Motor neuron (in vitro differentiated cells): Measurements from ENCODE around the gene ALX4. TPM values are rescaled to one million over a fixed set of nuclear protein-coding genes. Genes with fewer than 3 reads are reported as not detected.

Experiments used
- ATAC-seq, 8 experiments: fragments of 200-7000 bp; cut with Tn5 transposase; replicated peaks in 6 of 8; 2 replicates each; pipeline ENCODE4 v1.8.0; 2021; ENCODE audit warnings: mild to moderate bottlenecking in 8 of 8, moderate library complexity in 8 of 8
- H3K27ac ChIP-seq, 2 donors: fragments of 250-450 bp; sonication (Bioruptor Pico); 2 replicates each; pipeline ENCODE4 v1.9.0; 2021; ENCODE audit warnings: antibody characterized with exemption in 2 of 2, mild to moderate bottlenecking in 2 of 2, moderate library complexity in 1 of 2
- H3K4me1 ChIP-seq, 2 donors: fragments of 250-450 bp; sonication (Bioruptor Pico); replicated peaks in 1 of 2; 2 replicates each; pipeline ENCODE4 v1.6.1; 2021; ENCODE audit warnings: antibody characterized with exemption in 2 of 2, mild to moderate bottlenecking in 2 of 2, moderate library complexity in 1 of 2
- H3K4me3 ChIP-seq, 5 donors: fragments of 250-450 bp; sonication (Bioruptor Pico); 2 replicates each; pipeline ENCODE4 v1.9.0; 2021; ENCODE audit warnings: antibody characterized with exemption in 5 of 5, mild to moderate bottlenecking in 5 of 5, moderate library complexity in 4 of 5
- WGBS, 10 experiments: fragments of 450-650 bp; shearing (Covaris generic); methylation state at CpG; one replicate each; pipeline ENCODE4 v1.0.0; 2022; 5-methylcytosine and 5-hydroxymethylcytosine counted together
- in situ Hi-C, 9 experiments: fragments of 400-800 bp; cut with MboI; loops; one replicate each; pipeline ENCODE4 v1.15.0; 2021; ENCODE audit warnings: low sequenced_read_pairs in 9 of 9, low pct_unique_long_range_greater_than_20kb in 2 of 9; ENCODE audit not compliant: unreplicated experiment in 9 of 9
- total RNA-seq, 8 experiments: library from RNA; unstranded; fragments of 300-600 nt; gene quantifications; 2 replicates each; pipeline versions ENCODE4 v1.2.3 to v1.2.4, GENCODE V29; 2022

The ALX4 gene
- total RNA-seq, 8 experiments from 2014 or later = 0.08 to 4.2 (median 0.31) TPM

GRCh38 chr11:44344921-44345320 is 35.0 kb upstream of the ALX4 start:
- ATAC-seq = no peak
- 0 to 100% (median 74%) methylated on average over 1 to 5 of the region's 5 CpGs for WGBS, 10 experiments
- H3K4me1 ChIP-seq = peaks cover 5 to 6% of the 10 kb centered on the region in 2 donors
- H3K4me3 ChIP-seq = no peak overlapping the region
- H3K27ac ChIP-seq = no peak overlapping the region
- in situ Hi-C loops = no loop called here

GRCh38 chr11:44344423-44344820 is 34.5 kb upstream of the ALX4 start:
- Histone ChIP-seq H3K4me1 (peaks cover 5 to 6% of the 10 kb centered on the region in 2 donors), H3K4me3 (no peak overlapping the region), H3K27ac (no peak overlapping the region)
- in situ Hi-C loops = no loop called here
- WGBS, 10 experiments = 28 to 100% (median 86%) methylated on average over 1 to 3 of the region's 7 CpGs; no CpG with 5 or more reads in 6 of the 10 experiments
- no peak for ATAC-seq

GRCh38 chr11:44343778-44344422 is 34.0 kb upstream of the ALX4 start:
- WGBS, 10 experiments = 0 to 100% (median 79%) methylated on average over 1 to 4 of the region's 5 CpGs
- in situ Hi-C loops = no loop called here
- H3K27ac ChIP-seq = no peak overlapping the region
- no peak for ATAC-seq
- no peak overlapping the region for H3K4me3 ChIP-seq
- H3K4me1 ChIP-seq = peaks cover 5 to 6% of the 10 kb centered on the region in 2 donors

- H3K4me3 ChIP-seq = no peak overlapping the region
- ATAC-seq = no peak
- no peak overlapping the region for H3K27ac ChIP-seq
- in situ Hi-C loops = no loop called here
- H3K4me1 ChIP-seq = peaks cover 5 to 14% of the 10 kb centered on the region in 2 donors
- 33 to 100% (median 80%) methylated on average over 1 to 2 of the region's 4 CpGs; no CpG with 5 or more reads in 3 of the 10 experiments for WGBS, 10 experiments
Measured at GRCh38 chr11:44342616-44343015, 32.7 kb upstream of the ALX4 start.

- WGBS, 10 experiments = 60 to 100% (median 91%) methylated on average over 1 to 4 of the region's 5 CpGs; no CpG with 5 or more reads in 4 of the 10 experiments
- Histone ChIP-seq H3K27ac (no peak overlapping the region), H3K4me3 (no peak overlapping the region), H3K4me1 (peaks cover 0 to 11% of the 10 kb centered on the region in 2 donors)
- in situ Hi-C loops = no loop called here
- ATAC-seq = no peak
Measured at GRCh38 chr11:44340656-44341055, 30.7 kb upstream of the ALX4 start.

GRCh38 chr11:44339530-44339883 is 29.6 kb upstream of the ALX4 start:
- Histone ChIP-seq H3K4me1 (peaks cover 0 to 17% of the 10 kb centered on the region in 2 donors), H3K27ac (no peak overlapping the region), H3K4me3 (no peak overlapping the region)
- 71 to 100% (median 89%) methylated on average over 1 to 3 of the region's 4 CpGs; no CpG with 5 or more reads in 6 of the 10 experiments for WGBS, 10 experiments
- no peak for ATAC-seq
- in situ Hi-C loops = no loop called here

GRCh38 chr11:44338698-44339529 is 29.0 kb upstream of the ALX4 start:
- no peak overlapping the region for H3K27ac ChIP-seq
- in situ Hi-C loops = no loop called here
- H3K4me1 ChIP-seq = peaks cover 0 to 19% of the 10 kb centered on the region in 2 donors
- WGBS, 10 experiments = 50 to 93% (median 78%) methylated on average over 1 to 11 of the region's 16 CpGs; no CpG with 5 or more reads in 1 of the 10 experiments
- H3K4me3 ChIP-seq = no peak overlapping the region
- no peak for ATAC-seq

- WGBS, 10 experiments = 5 to 69% (median 28%) methylated on average over 2 to 11 of the region's 11 CpGs; no CpG with 5 or more reads in 1 of the 10 experiments
- H3K27ac ChIP-seq = no peak overlapping the region
- no peak overlapping the region for H3K4me3 ChIP-seq
- no peak for ATAC-seq
- in situ Hi-C loops = no loop called here
- peaks cover 0 to 19% of the 10 kb centered on the region in 2 donors for H3K4me1 ChIP-seq
Measured at GRCh38 chr11:44338026-44338425, 28.1 kb upstream of the ALX4 start.

- no peak for ATAC-seq
- WGBS, 10 experiments = 21 to 64% (median 35%) methylated on average over 2 to 6 of the region's 6 CpGs
- no peak overlapping the region for H3K27ac ChIP-seq
- peaks cover 0 to 19% of the 10 kb centered on the region in 2 donors for H3K4me1 ChIP-seq
- in situ Hi-C loops = no loop called here
- no peak overlapping the region for H3K4me3 ChIP-seq
Measured at GRCh38 chr11:44335919-44336318, 26.0 kb upstream of the ALX4 start.

- H3K27ac ChIP-seq = no peak overlapping the region
- H3K4me3 ChIP-seq = no peak overlapping the region
- ATAC-seq = no peak
- 9 to 50% (median 30%) methylated on average over 1 to 12 of the region's 12 CpGs for WGBS, 10 experiments
- in situ Hi-C loops = no loop called here
- peaks cover 0 to 19% of the 10 kb centered on the region in 2 donors for H3K4me1 ChIP-seq
Measured at GRCh38 chr11:44335052-44335760, 25.3 kb upstream of the ALX4 start.

- no peak for ATAC-seq
- peaks cover 0 to 19% of the 10 kb centered on the region in 2 donors for H3K4me1 ChIP-seq
- H3K4me3 ChIP-seq = no peak overlapping the region
- in situ Hi-C loops = no loop called here
- no peak overlapping the region for H3K27ac ChIP-seq
- 0 to 63% (median 20%) methylated on average over 1 to 3 of the region's 7 CpGs; no CpG with 5 or more reads in 3 of the 10 experiments for WGBS, 10 experiments
Measured at GRCh38 chr11:44334356-44335004, 24.5 kb upstream of the ALX4 start.

GRCh38 chr11:44333271-44334218 is 23.6 kb upstream of the ALX4 start:
- no peak for ATAC-seq

More at GRCh38 chr11:44333271-44334218, 23.6 kb upstream of the ALX4 start:
- peaks cover 0 to 17% of the 10 kb centered on the region in 2 donors for H3K4me1 ChIP-seq
- H3K4me3 ChIP-seq = no peak overlapping the region
- in situ Hi-C loops = no loop called here
- H3K27ac ChIP-seq = no peak overlapping the region
- WGBS, 10 experiments = 40 to 100% (median 74%) methylated on average over 1 to 9 of the region's 14 CpGs; no CpG with 5 or more reads in 2 of the 10 experiments
